HG03439 (cell line): ENCODE measurements around the gene ARHGEF11.

Experiments
- ATAC-seq: cut with Tn5 transposase; IDR thresholded peaks from one replicate; pipeline ENCODE4 v1.9.1; 2021; ENCODE audit warnings: mild to moderate bottlenecking, moderate library complexity; ENCODE audit not compliant: unreplicated experiment

Gene ARHGEF11

GRCh38 chr1:156898161-156898566 lies 147.4 kb downstream of the ARHGEF11 start:
- no peak for ATAC-seq

- ATAC-seq = no peak
Measured at GRCh38 chr1:156897078-156897825, 148.3 kb downstream of the ARHGEF11 start.

- no peak for ATAC-seq
Measured at GRCh38 chr1:156896490-156897033, 149.0 kb downstream of the ARHGEF11 start.

GRCh38 chr1:156895927-156896326 lies 149.6 kb downstream of the ARHGEF11 start:
- ATAC-seq = no peak

- ATAC-seq = no peak
Measured at GRCh38 chr1:156895455-156895812, 150.1 kb downstream of the ARHGEF11 start.

- ATAC-seq = no peak
Measured at GRCh38 chr1:156894711-156895454, 150.7 kb downstream of the ARHGEF11 start.

GRCh38 chr1:156894001-156894400 lies 151.5 kb downstream of the ARHGEF11 start:
- ATAC-seq = no peak

- ATAC-seq = no peak
Measured at GRCh38 chr1:156893048-156893953, 152.2 kb downstream of the ARHGEF11 start, which contains the start of gene PEAR1. Gene PEAR1 (plus strand): TSS chr1:156893718. CDS start chr1:156903927, 10,209 bp downstream.

GRCh38 chr1:156892190-156893047 lies 153.1 kb downstream of the ARHGEF11 start:
- peak; percentile 68 for ATAC-seq

GRCh38 chr1:156889802-156890580 lies 155.6 kb downstream of the ARHGEF11 start:
- no peak for ATAC-seq

- no peak for ATAC-seq
Measured at GRCh38 chr1:156887734-156888133, 157.8 kb downstream of the ARHGEF11 start.

- ATAC-seq = no peak
Measured at GRCh38 chr1:156887317-156887716, 158.2 kb downstream of the ARHGEF11 start.

GRCh38 chr1:156886583-156887281 lies 158.8 kb downstream of the ARHGEF11 start:
- no peak for ATAC-seq

- ATAC-seq = no peak
Measured at GRCh38 chr1:156885880-156886355, 159.6 kb downstream of the ARHGEF11 start.

- no peak for ATAC-seq
Measured at GRCh38 chr1:156885314-156885713, 160.2 kb downstream of the ARHGEF11 start.
